Measurements from ENCODE around the gene NFASC.

GRCh38 chr1:205037539-205037938, 166.9 kb downstream of the NFASC start:
- no peak for TF ChIP-seq CTCF (IDR thresholded peaks at IDR 0.05)
- TF ChIP-seq POLR2A (IDR thresholded peaks at IDR 0.05): no peak

All from adrenal gland (tissue), 5 donors.